HFF-Myc (cell line): ENCODE data around the gene MAP3K20.

Source experiments
- DNase-seq: peaks from one replicate; pipeline ENCODE4 v3.0.0-alpha.2; 2011; ENCODE audit warnings: low read depth; ENCODE audit errors: extremely low read depth
- H3K4me3 ChIP-seq: replicated peaks from 2 replicates; pipeline ENCODE4 v1.5.1; 2011; ENCODE audit warnings: low read depth, mild to moderate bottlenecking, control low read depth, low read length
- CTCF ChIP-seq: IDR thresholded peaks from 2 replicates; pipeline ENCODE4 v1.5.1; 2012; ENCODE audit warnings: mild to moderate bottlenecking, low read depth, low read length, control low read depth; ENCODE audit errors: missing control alignments

Gene MAP3K20

GRCh38 chr2:173059292-173059691 is 16.4 kb upstream of the MAP3K20 start:
- H3K4me3 ChIP-seq: no peak overlapping the region
- DNase-seq: no peak
- no peak for TF ChIP-seq CTCF

- no peak for TF ChIP-seq CTCF
- no peak for DNase-seq
- no peak overlapping the region for H3K4me3 ChIP-seq
These were observed 15.6 kb upstream of the MAP3K20 start for GRCh38 chr2:173059971-173060461.

GRCh38 chr2:173062801-173063200 is 12.8 kb upstream of the MAP3K20 start:
- TF ChIP-seq CTCF: no peak
- DNase-seq: no peak
- H3K4me3 ChIP-seq: no peak overlapping the region

GRCh38 chr2:173064151-173064805 is 11.4 kb upstream of the MAP3K20 start:
- no peak for DNase-seq
- no peak overlapping the region for H3K4me3 ChIP-seq
- no peak for TF ChIP-seq CTCF

GRCh38 chr2:173066887-173067676 is 8.6 kb upstream of the MAP3K20 start:
- DNase-seq: no peak
- TF ChIP-seq CTCF: no peak
- H3K4me3 ChIP-seq: no peak overlapping the region

- no peak for TF ChIP-seq CTCF
- no peak for DNase-seq
These were observed 428 bp upstream of the MAP3K20 start for GRCh38 chr2:173075056-173075780.

More at GRCh38 chr2:173075056-173075780, 428 bp upstream of the MAP3K20 start:
- H3K4me3 ChIP-seq: peak overlapping the region; percentile 65
